Measurements from ENCODE around the gene OR1M1. TPM values are rescaled to one million over a fixed set of nuclear protein-coding genes. Genes with fewer than 3 reads are reported as not detected.

OR1M1 gene
- total RNA-seq = not detected in 2 replicates

GRCh38 chr19:9086761-9087160 lies at the start of gene OR1M1:
OR1M1 (plus strand) TSS chr19:9087061; CDS start chr19:9093245, 6,184 bp downstream.

GRCh38 chr19:9107375-9107774 lies 20.5 kb downstream of the OR1M1 start, which contains the start of gene OR7G2:
OR7G2 (minus strand) TSS chr19:9107475; CDS start chr19:9103243, 4,232 bp downstream.

GRCh38 chr19:9115307-9115813 lies 28.5 kb downstream of the OR1M1 start, which contains the start of gene OR7G1:
OR7G1 (minus strand) TSS chr19:9115763; CDS start chr19:9115763, 0 bp downstream.

GRCh38 chr19:9126900-9127405 lies 40.1 kb downstream of the OR1M1 start, which contains the start of gene OR7G3:
OR7G3 (minus strand) TSS chr19:9126950; CDS start chr19:9126950, 0 bp downstream.

GRCh38 chr19:9140159-9140874 lies 53.5 kb downstream of the OR1M1 start, which contains the start of gene ZNF317:
ZNF317 (plus strand) TSS chr19:9140397; CDS start chr19:9156017, 15,620 bp downstream.

Small RNA genes within 50 kb of the gene (small RNA-seq; reads per million reads assigned to genes)
- gene OR1M4P = not detected

Other genes starting within 250 kb of the OR1M1 start
- gene MUC16, start 76.7 kb upstream of the OR1M1 start, total RNA-seq = not detected in 2 replicates
- gene OR7G2, start 20.4 kb downstream of the OR1M1 start, total RNA-seq = 0.14 TPM in 1 of 2 replicates, not detected in the other
- gene OR7G1, start 28.7 kb downstream of the OR1M1 start, total RNA-seq = not detected in 2 replicates
- not detected in 2 replicates for gene OR7G3, start 39.9 kb downstream of the OR1M1 start, total RNA-seq
- 23.0 and 25.1 TPM in 2 replicates for gene ZNF317, start 53.3 kb downstream of the OR1M1 start, total RNA-seq
- 0.22 and 0.27 TPM in 2 replicates for gene OR7D2, start 91.9 kb downstream of the OR1M1 start, total RNA-seq
- gene OR7D4, start 132.5 kb downstream of the OR1M1 start, total RNA-seq = not detected in 2 replicates
- not detected in 2 replicates for gene OR7E24, start 163.9 kb downstream of the OR1M1 start, total RNA-seq
- 6.0 and 7.7 TPM in 2 replicates for gene ZNF699, start 222.8 kb downstream of the OR1M1 start, total RNA-seq
- gene ZNF559, start 237.1 kb downstream of the OR1M1 start, total RNA-seq = 16.4 and 17.4 TPM in 2 replicates

Measured in thoracic aorta endothelial cell (primary cell).